ENCODE data around the gene NRG4.
A peak's percentile ranks its signal among the peaks of the same experiment; 100 is the strongest.
"Not testable (repeated sequence)": the region's sequence is repeated elsewhere in the genome, so short reads cannot be mapped to it uniquely, and the experiment has no call there.

The NRG4 gene

DNA sequence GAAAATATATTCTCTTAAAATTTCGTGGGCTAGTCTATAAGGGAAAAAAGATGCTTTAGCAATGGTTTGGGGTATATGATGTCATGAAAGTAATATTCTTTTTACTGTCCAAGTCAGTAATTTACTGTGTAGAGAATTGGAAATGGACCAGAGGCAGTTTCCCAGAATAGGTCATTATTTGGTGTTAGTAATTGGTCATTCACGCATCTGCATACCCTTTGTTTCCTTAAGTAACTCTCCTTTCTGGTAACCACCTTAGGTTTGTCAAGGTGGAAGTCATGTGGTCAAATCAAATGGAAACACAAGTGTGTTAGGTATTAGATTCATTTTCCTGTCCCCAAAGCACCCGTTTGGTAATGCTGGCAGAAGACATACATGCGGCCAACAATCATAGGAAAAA is 84.6 kb downstream of the NRG4 start:
- DNase-seq (no peak), ATAC-seq (no peak)

DNA sequence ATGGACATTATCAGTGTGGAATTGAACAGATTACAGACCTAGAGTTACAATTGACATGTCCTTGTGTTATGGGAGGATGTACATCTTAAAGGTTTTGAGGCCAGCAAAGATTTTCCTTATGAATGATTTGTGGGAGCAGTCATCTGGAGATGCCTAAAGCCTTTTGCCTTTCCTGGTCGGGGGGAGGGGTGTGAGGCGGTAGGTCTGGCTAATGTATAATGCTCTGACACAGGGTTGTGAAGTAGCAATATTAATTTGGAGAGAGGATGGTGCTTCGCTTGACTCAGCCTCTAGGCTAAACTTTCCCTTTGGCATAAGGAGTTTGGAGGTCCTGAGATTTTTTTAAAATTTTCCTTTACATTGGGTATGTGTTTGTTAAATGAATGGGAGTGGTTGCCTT is 85.3 kb downstream of the NRG4 start:
- ATAC-seq (no peak), DNase-seq (no peak)

- DNase-seq (no peak), ATAC-seq (no peak)
Measured at GRCh38 chr15:75925440-75925839, 86.8 kb downstream of the NRG4 start.

GRCh38 chr15:75924576-75924975 is 87.6 kb downstream of the NRG4 start:
- ATAC-seq: no peak
- DNase-seq: no peak

DNA sequence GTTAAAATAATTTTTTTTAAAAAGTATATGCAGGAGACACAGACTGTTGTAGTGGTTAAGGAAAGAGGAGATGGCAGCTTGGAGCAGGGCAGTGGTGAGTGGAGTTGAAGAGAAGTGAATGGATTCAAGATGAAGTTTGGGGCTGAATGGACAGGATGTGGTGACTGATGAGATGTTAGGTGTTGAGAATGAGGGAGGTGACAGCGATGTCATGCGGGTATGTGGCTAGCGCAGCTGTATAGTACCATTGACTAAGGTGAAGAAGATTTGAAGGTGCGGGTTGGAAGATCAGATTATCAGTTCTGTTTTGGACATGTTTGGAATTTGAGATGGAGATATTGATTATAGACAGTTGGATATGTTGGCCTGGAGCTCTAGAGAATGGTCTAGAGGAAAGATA is 88.5 kb downstream of the NRG4 start:
- ATAC-seq: peak; percentile 67
- no peak for DNase-seq

DNA sequence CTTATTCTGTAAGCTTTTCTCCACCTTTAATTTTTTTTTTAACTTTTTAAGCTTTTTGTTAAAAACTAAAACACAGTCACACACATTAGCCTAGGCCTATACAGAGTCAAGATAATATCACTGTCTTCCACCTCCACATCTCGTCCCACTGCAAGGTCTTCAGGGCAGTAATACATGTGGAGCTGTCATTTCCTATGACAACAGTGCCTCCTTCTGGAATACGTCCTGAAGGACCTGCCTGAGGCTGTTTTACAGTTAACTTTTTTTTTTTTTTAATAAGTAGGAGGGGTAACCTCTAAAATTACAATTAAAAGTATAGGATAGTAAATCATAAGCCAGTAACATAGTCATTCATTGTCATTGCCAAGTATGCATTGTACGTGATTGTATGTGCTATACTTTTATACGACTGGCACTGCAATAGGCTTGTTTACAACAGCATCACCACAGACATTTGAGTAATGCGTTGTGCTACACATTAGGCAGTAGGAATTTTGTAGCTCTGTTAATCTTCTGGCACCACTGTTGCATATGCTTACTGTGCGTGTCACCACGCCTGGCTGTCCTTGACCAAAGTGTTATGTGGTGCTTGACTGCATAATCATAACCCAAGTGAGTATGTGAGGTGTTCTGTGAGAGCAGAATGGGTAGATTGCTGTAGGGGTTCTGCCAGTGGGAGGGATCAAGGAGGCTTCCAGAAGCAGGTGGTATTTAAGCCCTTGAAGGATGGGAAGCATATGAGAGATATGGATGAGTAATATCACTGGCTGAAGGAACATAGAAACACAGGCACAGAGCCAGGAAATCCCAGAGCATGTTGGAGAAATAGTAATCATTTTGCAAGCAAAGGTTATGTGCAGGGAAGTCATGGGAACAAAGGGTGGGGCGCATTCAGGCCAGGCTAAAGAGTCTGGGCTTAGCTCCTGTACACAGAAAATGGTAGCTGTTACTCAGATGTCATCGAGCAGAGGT is 90.2 kb downstream of the NRG4 start:
- ATAC-seq (no peak), DNase-seq (no peak)

DNA sequence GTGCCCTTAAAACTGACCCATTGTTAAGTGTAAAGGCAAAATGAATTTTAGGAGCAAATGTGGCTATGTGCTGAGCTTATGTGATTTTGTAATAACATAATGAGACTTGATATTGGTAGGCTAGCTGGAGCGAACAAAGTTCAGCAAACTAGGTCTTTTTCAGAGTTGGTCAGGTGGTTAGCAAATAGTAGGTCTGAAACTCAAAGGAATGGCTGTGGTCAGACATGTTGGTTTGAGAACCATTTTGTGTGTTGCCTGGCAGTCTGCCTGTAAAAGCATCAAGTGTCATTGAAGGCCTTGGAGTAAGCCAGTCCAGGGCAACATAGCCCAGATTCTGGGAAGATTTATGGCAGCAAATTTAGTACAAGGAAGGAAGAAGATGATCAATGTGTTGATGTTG is 92.1 kb downstream of the NRG4 start:
- DNase-seq: no peak
- no peak for ATAC-seq

- DNase-seq: no peak
- no peak for ATAC-seq
Measured at GRCh38 chr15:75918135-75918534, 94.1 kb downstream of the NRG4 start.

DNA sequence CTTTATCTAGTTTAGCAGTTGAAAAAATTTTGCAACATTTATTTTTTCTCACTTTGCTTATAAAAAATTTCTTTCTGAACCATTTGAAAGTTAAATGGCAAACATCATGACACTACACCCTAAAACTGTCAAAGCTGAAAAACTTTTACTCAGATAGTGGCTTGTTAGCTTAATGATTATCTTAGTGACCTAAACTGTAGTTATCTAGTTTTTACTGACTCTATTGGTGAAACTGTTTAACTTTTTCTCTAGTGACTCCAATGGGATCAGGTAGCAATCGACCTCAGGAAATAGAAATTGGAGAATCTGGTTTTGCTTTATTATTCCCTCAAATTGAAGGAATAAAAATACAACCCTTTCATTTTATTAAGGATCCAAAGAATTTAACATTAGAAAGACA is 95.2 kb downstream of the NRG4 start:
- DNase-seq (no peak), ATAC-seq (no peak)

- ATAC-seq, DNase-seq: not testable (repeated sequence)
Measured at GRCh38 chr15:75910355-75910754, 101.9 kb downstream of the NRG4 start.

- ATAC-seq (no peak), DNase-seq (no peak)
Measured at GRCh38 chr15:75905231-75905630, 107.0 kb downstream of the NRG4 start.

DNA sequence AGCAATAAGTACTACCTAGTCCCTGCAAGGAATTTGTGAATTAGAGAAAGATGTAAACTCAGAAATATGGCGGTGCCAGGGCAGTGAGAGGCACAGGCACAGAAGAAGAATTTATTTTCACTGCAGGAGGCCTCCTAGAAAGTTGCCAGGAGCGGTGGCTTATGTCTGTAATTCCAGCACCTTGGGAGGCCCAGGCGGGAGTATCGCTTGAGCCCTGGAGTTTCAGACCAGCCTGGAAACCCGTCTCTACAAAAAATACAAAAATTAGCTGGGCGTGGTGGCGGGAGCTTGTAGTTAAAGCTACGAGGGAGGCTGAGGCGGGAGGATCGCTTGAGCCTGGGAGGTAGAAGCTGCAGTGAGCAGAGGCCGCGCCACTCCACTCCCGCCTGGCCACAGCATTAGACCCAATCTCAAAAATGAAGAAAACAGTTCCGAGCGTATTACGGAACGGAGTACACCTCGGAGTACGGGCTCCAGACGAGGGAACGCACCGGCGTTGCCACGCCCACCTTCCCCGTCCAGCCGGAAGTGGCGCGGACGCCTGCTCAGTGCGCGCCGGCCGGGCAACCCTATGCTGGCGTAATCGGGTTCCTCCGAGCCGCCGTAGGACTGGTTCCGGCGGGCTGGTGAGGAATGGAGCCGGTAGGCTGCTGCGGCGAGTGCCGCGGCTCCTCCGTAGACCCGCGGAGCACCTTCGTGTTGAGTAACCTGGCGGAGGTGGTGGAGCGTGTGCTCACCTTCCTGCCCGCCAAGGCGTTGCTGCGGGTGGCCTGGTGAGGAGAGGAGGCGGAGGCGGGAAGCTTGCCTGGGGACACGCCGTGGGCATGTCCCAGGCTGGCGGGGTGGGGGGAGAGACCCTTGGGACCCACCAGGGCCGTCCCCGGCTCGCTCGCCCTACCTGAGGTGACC is 108.6 kb downstream of the NRG4 start, which contains the start of gene FBXO22:
Gene FBXO22, plus strand, starts transcription at position 548 of the 909 bp plus-strand sequence. Its CDS starts 86 bp downstream, at position 634.
- DNase-seq: peak; percentile 94
- ATAC-seq: peak; percentile 99

DNA sequence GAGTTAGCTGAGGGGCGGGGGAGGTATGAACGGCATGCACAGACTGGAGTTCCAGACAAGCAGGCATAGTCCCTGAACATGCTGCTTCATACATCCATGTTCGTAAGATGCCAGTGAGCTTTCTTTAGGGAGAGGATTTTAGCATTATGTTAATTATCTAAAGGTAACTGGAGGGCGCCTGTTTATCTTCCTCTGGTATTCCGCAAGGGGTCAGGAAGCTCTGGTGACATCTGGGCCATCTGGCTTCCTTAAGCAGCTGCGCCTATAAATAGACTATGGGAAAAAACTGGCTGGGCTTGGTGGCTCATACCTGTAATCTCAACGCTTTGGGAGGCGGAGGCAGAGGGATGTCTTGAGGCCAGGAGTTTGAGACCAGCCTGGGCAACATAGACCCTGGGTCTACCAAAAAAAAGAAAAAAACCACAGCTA is 110.1 kb downstream of the NRG4 start:
- ATAC-seq (no peak), DNase-seq (no peak)

GRCh38 chr15:75900577-75900976 is 111.6 kb downstream of the NRG4 start:
- ATAC-seq (no peak), DNase-seq (no peak)

GRCh38 chr15:75895731-75896130 is 116.5 kb downstream of the NRG4 start:
- no peak for DNase-seq
- ATAC-seq: no peak

- DNase-seq (no peak), ATAC-seq (peak; percentile 75)
Measured at GRCh38 chr15:75891895-75892294, 120.3 kb downstream of the NRG4 start.

All from stimulated activated naive CD8-positive, alpha-beta T cell treated with anti-CD3 and anti-CD28 coated beads, Interleukin-15, Interleukin-2, amounts not matched to agents 100 U/mL and 50 U/mL, for 24 hours (primary cell).